ENCODE results near the gene HOXA10.

Gene HOXA10

GRCh38 chr7:27185013-27185853 lies 11.1 kb upstream of the HOXA10 start, which contains the start of gene HOXA11:
HOXA11 (minus strand) TSS chr7:27185232; CDS start chr7:27185144, 88 bp downstream.
- TF ChIP-seq CTCF (IDR thresholded peaks at IDR 0.05; ENCODE audit: low read depth, low read length, missing control alignments): no peak
- peak; percentile 98 for DNase-seq (ENCODE audit: extremely low read depth, low read depth)
- peak within 1 kb of the TSS; percentile 83 for H3K4me3 ChIP-seq (replicated peaks; ENCODE audit: low read depth, low read length)

DNA sequence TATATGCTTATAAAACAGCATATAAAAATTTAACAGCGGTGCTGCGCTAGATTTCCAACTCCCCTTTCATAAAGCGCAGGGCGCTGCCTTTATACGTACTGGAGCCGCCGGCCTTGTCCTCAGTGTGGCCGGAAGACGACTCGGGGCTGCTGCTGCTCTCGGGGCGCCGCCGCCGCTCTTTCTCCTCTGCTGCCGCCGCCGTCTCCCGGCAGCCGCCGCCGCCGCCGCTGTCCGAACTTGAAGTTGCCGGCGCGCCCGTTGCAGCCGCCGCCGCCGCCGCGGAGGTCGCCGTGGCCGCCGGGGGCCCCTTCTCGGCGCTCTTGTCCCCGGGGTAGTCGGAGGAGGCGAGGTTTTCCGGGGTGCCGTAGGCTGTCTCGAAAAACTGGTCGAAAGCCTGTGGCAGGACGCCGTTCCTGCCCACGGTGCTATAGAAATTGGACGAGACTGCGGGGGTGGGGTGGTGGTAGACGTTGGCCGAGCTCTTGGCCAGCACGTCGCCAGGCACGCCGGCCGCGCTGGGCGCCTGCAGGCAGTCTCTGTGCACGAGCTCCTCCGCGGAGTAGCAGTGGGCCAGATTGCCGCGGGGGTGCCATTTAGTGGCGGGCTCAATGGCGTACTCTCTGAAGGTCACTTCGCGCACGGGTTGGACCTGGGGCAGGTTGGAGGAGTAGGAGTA lies 10.4 kb upstream of the HOXA10 start:
- TF ChIP-seq CTCF (IDR thresholded peaks at IDR 0.05; ENCODE audit: low read depth, low read length, missing control alignments): no peak
- peak overlapping the region; percentile 83 for H3K4me3 ChIP-seq (replicated peaks; ENCODE audit: low read depth, low read length)
- no peak for DNase-seq (ENCODE audit: extremely low read depth, low read depth)

DNA sequence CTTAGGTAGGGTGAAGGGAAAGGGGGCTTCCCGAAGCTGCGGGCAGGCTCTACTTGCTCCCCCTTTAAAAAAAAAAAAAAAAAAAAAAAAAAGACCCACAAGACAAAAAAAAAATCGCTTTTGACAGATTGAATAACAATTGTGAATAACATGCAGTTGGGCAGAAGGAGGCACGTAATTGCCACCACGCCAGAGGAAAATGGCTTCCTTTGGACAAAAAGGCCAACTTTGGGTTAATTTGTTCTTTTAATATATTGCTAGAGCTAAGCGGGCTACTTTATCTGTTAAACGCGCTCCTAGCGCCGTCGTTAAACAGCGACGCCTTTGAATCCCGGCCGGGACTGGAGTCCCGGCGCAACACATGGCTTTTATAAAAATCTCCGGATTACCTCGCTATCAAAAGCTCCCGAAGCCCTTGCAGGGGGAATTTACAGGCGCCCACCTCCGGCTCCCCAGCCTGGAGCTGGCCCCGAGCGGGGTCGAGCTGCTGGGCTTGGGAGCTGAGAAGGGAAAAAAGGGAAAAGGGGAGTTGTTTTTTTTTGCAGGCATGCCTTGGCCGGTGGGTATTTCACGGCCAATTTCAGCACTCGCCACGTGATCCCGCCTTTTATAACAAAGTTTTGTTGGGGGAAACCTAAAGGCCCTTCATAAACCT lies 9.7 kb upstream of the HOXA10 start:
- peak overlapping the region; percentile 83 for H3K4me3 ChIP-seq (replicated peaks; ENCODE audit: low read depth, low read length)
- no peak for DNase-seq (ENCODE audit: extremely low read depth, low read depth)
- no peak for TF ChIP-seq CTCF (IDR thresholded peaks at IDR 0.05; ENCODE audit: low read depth, low read length, missing control alignments)

GRCh38 chr7:27182861-27183681 lies 9.0 kb upstream of the HOXA10 start:
- peak overlapping the region; percentile 83 for H3K4me3 ChIP-seq (replicated peaks; ENCODE audit: low read depth, low read length)
- DNase-seq (ENCODE audit: extremely low read depth, low read depth): no peak
- no peak for TF ChIP-seq CTCF (IDR thresholded peaks at IDR 0.05; ENCODE audit: low read depth, low read length, missing control alignments)

DNA sequence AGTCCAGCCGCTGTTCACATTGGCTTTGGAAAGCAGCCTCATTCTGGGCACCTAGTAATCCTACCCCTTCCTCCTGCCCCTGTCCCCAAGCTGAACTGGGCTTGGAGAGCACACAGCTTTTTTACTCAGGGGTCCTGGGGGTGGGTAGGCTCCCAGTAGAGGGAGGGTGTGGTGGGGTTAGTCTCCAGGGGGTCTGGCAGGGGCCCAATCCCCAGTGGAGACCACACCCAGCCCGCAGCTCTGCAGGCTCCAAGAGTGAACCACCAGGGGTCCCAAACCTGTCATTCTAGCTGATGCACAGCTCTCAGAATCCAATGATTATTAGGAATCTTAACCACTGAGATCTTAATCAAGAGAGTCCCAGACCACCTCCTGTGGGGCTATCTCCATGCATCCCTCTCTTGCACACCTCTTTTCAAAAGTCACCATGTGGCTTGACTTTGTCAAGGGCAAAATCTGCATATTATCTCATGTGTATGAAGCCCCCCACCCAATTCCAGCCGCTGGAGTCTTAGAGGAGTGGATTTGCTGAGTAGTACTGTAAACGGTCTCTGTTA lies 8.2 kb upstream of the HOXA10 start:
- no peak for DNase-seq (ENCODE audit: extremely low read depth, low read depth)
- peak overlapping the region; percentile 83 for H3K4me3 ChIP-seq (replicated peaks; ENCODE audit: low read depth, low read length)
- peak; percentile 16 for TF ChIP-seq CTCF (IDR thresholded peaks at IDR 0.05; ENCODE audit: low read depth, low read length, missing control alignments)

GRCh38 chr7:27181795-27182275 lies 7.7 kb upstream of the HOXA10 start:
- no peak for DNase-seq (ENCODE audit: extremely low read depth, low read depth)
- TF ChIP-seq CTCF (IDR thresholded peaks at IDR 0.05; ENCODE audit: low read depth, low read length, missing control alignments): no peak
- peak overlapping the region; percentile 83 for H3K4me3 ChIP-seq (replicated peaks; ENCODE audit: low read depth, low read length)

All from HFF-Myc (cell line).